Stimulated activated effector memory CD8-positive, alpha-beta T cell treated with anti-CD3 and anti-CD28 coated beads, Interleukin-12 subunit alpha, Interleukin-12 subunit beta, amount 100 ng/mL, for 72 hours (primary cell): ENCODE measurements around the gene THSD4.
"Not testable (repeated sequence)": the region's sequence is repeated elsewhere in the genome, so short reads cannot be mapped to it uniquely, and the experiment has no call there.

ENCODE experiments used
- ATAC-seq: fragments of 150-1000 bp; cut with Tn5 transposase; 2 replicates; pipeline ENCODE4 v1.10.0; 2021
- DNase-seq, 2 donors: peaks; one replicate each; pipeline ENCODE4 v3.0.0; 2021 to 2022; ENCODE audit warnings: low spot score in 2 of 2
- H3K27ac Mint-ChIP-seq: one replicate; pipeline ENCODE4 v1.8.0; 2022; ENCODE audit warnings: mild to moderate bottlenecking, mixed read lengths
- H3K36me3 Mint-ChIP-seq: one replicate; pipeline ENCODE4 v1.8.0; 2022; ENCODE audit warnings: mild to moderate bottlenecking, mixed read lengths
- H3K4me1 Mint-ChIP-seq: one replicate; pipeline ENCODE4 v1.8.0; 2022; ENCODE audit warnings: mixed read lengths
- H3K4me3 Mint-ChIP-seq: one replicate; pipeline ENCODE4 v1.8.0; 2022; ENCODE audit warnings: mild to moderate bottlenecking, mixed read lengths
- H3K9me3 Mint-ChIP-seq: one replicate; pipeline ENCODE4 v1.8.0; 2022; ENCODE audit warnings: mixed read lengths

Gene THSD4

GRCh38 chr15:71250936-71251583 lies 135.8 kb downstream of the THSD4 start:
- Mint-ChIP-seq H3K36me3 (no peaks in the 10 kb centered on the region), H3K4me3 (no peak overlapping the region), H3K9me3 (no peaks in the 10 kb centered on the region), H3K27ac (no peak overlapping the region), H3K4me1 (no peaks in the 10 kb centered on the region)
- ATAC-seq (no peak), DNase-seq (no peak)

GRCh38 chr15:71251584-71252043 lies 136.3 kb downstream of the THSD4 start:
- ATAC-seq: no peak
- no peaks in the 10 kb centered on the region for H3K9me3 Mint-ChIP-seq
- no peaks in the 10 kb centered on the region for H3K4me1 Mint-ChIP-seq
- H3K36me3 Mint-ChIP-seq: no peaks in the 10 kb centered on the region
- no peak overlapping the region for H3K4me3 Mint-ChIP-seq
- no peak for DNase-seq
- H3K27ac Mint-ChIP-seq: no peak overlapping the region

GRCh38 chr15:71252044-71252739 lies 136.9 kb downstream of the THSD4 start:
- no peaks in the 10 kb centered on the region for H3K4me1 Mint-ChIP-seq
- H3K4me3 Mint-ChIP-seq: no peak overlapping the region
- no peaks in the 10 kb centered on the region for H3K36me3 Mint-ChIP-seq
- H3K27ac Mint-ChIP-seq: no peak overlapping the region
- DNase-seq (no peak), ATAC-seq (no peak)
- no peaks in the 10 kb centered on the region for H3K9me3 Mint-ChIP-seq

DNA sequence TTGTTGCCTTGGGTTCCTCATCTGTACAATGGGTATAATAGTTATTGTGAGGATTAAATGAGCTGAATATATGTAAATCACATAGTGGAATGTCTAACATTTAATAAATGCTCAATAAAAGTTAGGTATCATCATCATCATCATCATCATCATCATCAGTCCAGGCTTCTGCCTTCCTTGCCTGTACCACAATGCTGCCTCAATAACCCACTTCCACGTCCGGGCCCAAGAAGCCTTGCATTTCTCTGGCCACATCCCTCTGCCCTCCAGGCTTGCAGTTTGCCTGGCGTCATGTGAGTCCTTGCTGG lies 137.4 kb downstream of the THSD4 start:
- no peak for DNase-seq
- H3K27ac Mint-ChIP-seq: no peak overlapping the region
- H3K4me1 Mint-ChIP-seq: no peaks in the 10 kb centered on the region
- no peaks in the 10 kb centered on the region for H3K36me3 Mint-ChIP-seq
- H3K4me3 Mint-ChIP-seq: no peak overlapping the region
- no peaks in the 10 kb centered on the region for H3K9me3 Mint-ChIP-seq
- ATAC-seq: no peak

DNA sequence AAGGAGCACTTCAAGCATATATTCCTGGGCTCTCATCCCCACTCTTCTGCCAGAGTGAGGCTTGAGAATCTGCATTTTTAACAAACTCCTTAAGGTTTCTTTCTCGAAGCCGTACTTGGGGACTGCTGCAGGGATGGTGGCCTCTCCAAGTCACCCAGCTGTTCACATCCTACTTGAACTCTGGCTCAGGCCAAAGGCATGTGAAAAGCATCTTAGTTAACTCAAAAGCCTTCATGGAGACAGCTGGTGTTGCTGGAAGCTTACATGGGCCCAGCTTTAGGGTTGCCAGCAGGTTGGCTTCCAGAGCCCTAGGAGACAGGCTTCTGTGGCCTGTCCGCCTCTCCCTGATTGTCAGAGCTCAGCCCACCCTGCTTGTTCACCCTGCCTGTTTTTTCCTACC lies 139.2 kb downstream of the THSD4 start:
- Mint-ChIP-seq H3K9me3 (no peaks in the 10 kb centered on the region), H3K27ac (no peak overlapping the region), H3K4me1 (no peaks in the 10 kb centered on the region), H3K4me3 (no peak overlapping the region), H3K36me3 (no peaks in the 10 kb centered on the region)
- ATAC-seq (peak; percentile 8), DNase-seq (no peak)

DNA sequence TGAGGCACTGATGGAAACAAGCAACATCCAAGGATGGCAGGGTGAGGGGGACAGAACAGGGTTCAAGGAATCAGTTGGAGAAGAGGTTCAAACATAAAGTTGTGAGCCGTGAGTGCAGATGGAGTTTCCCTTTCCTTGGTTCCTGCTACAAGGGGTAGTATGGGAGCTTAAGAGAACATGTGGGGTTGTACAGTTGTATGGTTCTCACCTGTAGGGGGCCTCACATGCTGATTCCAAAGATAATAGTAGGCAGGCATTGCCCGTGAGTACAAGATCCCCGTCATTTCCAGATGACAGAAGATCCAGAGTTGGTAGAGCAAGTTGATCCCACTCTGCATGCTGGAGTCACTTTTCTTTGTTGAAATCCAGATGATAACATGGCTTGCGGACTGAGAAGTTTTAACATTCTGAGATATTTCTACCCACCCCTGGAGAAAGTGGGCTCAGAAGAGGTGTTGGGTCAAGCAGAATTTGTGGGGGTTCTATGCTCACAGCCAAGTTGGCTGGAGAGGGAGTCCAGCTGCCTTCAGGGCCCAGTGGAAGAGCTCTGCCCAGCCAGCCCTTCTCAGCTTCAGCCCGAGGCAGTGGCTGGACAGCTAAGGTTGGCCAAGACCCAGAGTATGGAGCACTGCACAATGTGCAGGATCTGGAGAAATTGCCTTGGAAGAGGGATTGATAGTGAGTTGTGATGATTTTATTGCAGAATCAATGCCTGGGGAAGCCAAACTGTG lies 141.8 kb downstream of the THSD4 start:
- no peak for DNase-seq
- H3K4me3 Mint-ChIP-seq: no peak overlapping the region
- no peaks in the 10 kb centered on the region for H3K9me3 Mint-ChIP-seq
- H3K4me1 Mint-ChIP-seq: no peaks in the 10 kb centered on the region
- ATAC-seq: no peak
- no peaks in the 10 kb centered on the region for H3K36me3 Mint-ChIP-seq
- no peak overlapping the region for H3K27ac Mint-ChIP-seq

DNA sequence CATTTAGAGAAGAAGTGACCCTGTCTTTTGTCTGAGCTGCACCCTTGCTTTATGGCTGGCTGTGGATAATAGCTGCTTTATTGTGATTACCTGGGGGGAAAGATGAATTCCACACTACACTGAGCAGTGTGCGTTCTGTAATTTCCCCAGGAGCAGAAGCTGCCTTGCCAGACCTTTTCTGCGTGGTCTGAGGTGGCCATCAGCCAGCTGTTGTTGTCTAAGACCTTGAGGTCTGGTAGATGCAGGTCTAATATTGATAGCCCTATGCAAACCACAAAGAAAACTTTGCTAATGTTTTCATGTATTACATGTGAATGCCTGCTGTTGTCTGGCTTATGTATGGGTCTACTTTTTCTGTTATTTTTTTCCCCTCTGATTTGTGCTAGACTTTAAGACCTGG lies 144.6 kb downstream of the THSD4 start:
- no peaks in the 10 kb centered on the region for H3K4me1 Mint-ChIP-seq
- peaks cover 3% of the 10 kb centered on the region for H3K9me3 Mint-ChIP-seq
- ATAC-seq: no peak
- DNase-seq: no peak
- H3K36me3 Mint-ChIP-seq: no peaks in the 10 kb centered on the region
- H3K4me3 Mint-ChIP-seq: no peak overlapping the region
- H3K27ac Mint-ChIP-seq: no peak overlapping the region

DNA sequence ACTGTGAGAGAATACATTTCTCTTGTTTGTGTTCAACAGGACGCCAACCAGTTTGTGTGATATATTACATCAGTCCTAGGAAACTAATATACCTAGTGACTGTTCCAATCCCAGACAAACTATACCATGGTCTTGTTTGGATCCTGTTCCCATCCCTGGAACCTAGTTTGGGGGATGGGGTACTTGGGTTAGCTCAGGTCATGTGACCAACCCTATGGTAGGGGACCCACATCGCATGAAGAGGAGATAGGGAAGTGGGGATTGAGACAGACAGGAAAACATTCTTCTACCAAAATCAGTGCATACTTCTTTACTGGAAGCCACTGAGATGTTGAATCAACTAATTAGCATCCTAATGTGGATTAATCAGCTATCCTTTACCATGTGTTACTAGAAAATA lies 146.1 kb downstream of the THSD4 start:
- no peaks in the 10 kb centered on the region for H3K4me1 Mint-ChIP-seq
- no peak for DNase-seq

GRCh38 chr15:71261909-71262308 lies 146.6 kb downstream of the THSD4 start:
- no peaks in the 10 kb centered on the region for H3K4me1 Mint-ChIP-seq
- H3K4me3 Mint-ChIP-seq: no peak overlapping the region
- H3K9me3 Mint-ChIP-seq: peaks cover 3% of the 10 kb centered on the region
- ATAC-seq: no peak
- no peak for DNase-seq
- no peak overlapping the region for H3K27ac Mint-ChIP-seq
- no peaks in the 10 kb centered on the region for H3K36me3 Mint-ChIP-seq

More for the DNA sequence above, 146.1 kb downstream of the THSD4 start:
- no peaks in the 10 kb centered on the region for H3K36me3 Mint-ChIP-seq
- H3K4me3 Mint-ChIP-seq: no peak overlapping the region
- no peak overlapping the region for H3K27ac Mint-ChIP-seq
- no peak for ATAC-seq
- H3K9me3 Mint-ChIP-seq: peaks cover 3% of the 10 kb centered on the region

- H3K4me1 Mint-ChIP-seq: no peaks in the 10 kb centered on the region
- no peak overlapping the region for H3K4me3 Mint-ChIP-seq
- peaks cover 3% of the 10 kb centered on the region for H3K9me3 Mint-ChIP-seq
- H3K27ac Mint-ChIP-seq: no peak overlapping the region
- DNase-seq: no peak
- no peak for ATAC-seq
- no peaks in the 10 kb centered on the region for H3K36me3 Mint-ChIP-seq
These were observed 147.3 kb downstream of the THSD4 start for GRCh38 chr15:71262599-71262998.

- not testable (repeated sequence) for H3K4me3 Mint-ChIP-seq, H3K9me3 Mint-ChIP-seq, H3K36me3 Mint-ChIP-seq, H3K4me1 Mint-ChIP-seq, ATAC-seq, DNase-seq, H3K27ac Mint-ChIP-seq
These were observed 150.3 kb downstream of the THSD4 start for GRCh38 chr15:71265606-71266005.

DNA sequence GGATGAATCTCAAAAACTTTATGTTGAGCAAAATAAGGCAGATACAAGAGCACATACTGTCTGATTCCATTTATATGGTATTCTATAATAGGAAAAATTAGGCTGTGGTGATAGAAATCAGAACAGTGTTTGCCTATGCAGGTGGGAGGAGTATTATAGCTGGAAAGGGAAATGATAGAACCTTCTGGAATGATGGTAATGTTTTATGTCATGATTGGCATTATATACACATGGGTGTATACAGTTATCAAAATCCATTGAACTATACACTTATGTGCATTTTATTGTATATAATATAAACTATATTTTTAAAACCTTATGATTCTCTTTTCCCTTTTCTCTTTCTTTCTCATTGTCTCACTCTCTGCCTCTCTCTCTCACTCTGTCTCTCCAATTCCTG lies 156.1 kb downstream of the THSD4 start:
- DNase-seq (no peak), ATAC-seq (no peak)
- H3K36me3 Mint-ChIP-seq: no peaks in the 10 kb centered on the region
- no peaks in the 10 kb centered on the region for H3K9me3 Mint-ChIP-seq
- no peak overlapping the region for H3K27ac Mint-ChIP-seq
- no peaks in the 10 kb centered on the region for H3K4me1 Mint-ChIP-seq
- H3K4me3 Mint-ChIP-seq: no peak overlapping the region

- H3K27ac Mint-ChIP-seq: no peak overlapping the region
- H3K4me3 Mint-ChIP-seq: no peak overlapping the region
- no peaks in the 10 kb centered on the region for H3K36me3 Mint-ChIP-seq
- no peaks in the 10 kb centered on the region for H3K4me1 Mint-ChIP-seq
- DNase-seq: no peak
- no peak for ATAC-seq
- no peaks in the 10 kb centered on the region for H3K9me3 Mint-ChIP-seq
These were observed 157.7 kb downstream of the THSD4 start for GRCh38 chr15:71272932-71273331.

- no peaks in the 10 kb centered on the region for H3K9me3 Mint-ChIP-seq
- H3K4me3 Mint-ChIP-seq: no peak overlapping the region
- H3K4me1 Mint-ChIP-seq: no peaks in the 10 kb centered on the region
- no peak for ATAC-seq
- no peak for DNase-seq
- H3K36me3 Mint-ChIP-seq: no peaks in the 10 kb centered on the region
- no peak overlapping the region for H3K27ac Mint-ChIP-seq
These were observed 158.6 kb downstream of the THSD4 start for GRCh38 chr15:71273731-71274447.

DNA sequence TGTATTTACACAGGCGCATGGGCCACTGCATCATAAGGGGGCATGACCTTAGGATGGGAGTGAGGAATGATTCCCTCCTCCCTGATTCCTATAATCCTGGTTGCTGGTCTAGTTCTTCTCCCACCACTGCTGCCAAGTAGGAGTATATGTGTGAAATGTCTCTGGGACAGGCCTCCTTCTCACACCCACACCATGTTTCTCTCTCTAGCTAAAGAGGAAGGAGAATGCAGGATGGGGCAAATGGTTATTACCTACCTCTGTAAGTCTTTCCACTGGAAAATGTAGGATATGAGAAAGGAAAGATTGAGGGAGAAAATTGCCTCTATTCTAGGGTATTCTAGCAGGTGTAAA lies 159.2 kb downstream of the THSD4 start:
- no peak for ATAC-seq
- DNase-seq: no peak
- H3K9me3 Mint-ChIP-seq: no peaks in the 10 kb centered on the region
- no peak overlapping the region for H3K27ac Mint-ChIP-seq
- H3K4me1 Mint-ChIP-seq: no peaks in the 10 kb centered on the region
- no peaks in the 10 kb centered on the region for H3K36me3 Mint-ChIP-seq
- H3K4me3 Mint-ChIP-seq: no peak overlapping the region
